Heart left ventricle (tissue), 16 donors: Measurements from ENCODE around the gene P2RY8. TPM values are rescaled to one million over a fixed set of nuclear protein-coding genes. Genes with fewer than 3 reads are reported as not detected.

Experiments used
- ATAC-seq, 4 donors: fragments of 200-7000 bp; cut with Tn5 transposase; one replicate each; pipeline ENCODE4 v1.9.1; 2020 to 2022; ENCODE audit warnings: moderate library complexity in 4 of 4, mild to moderate bottlenecking in 3 of 4, moderate number of reproducible peaks in 1 of 4
- DNase-seq, 5 donors: peaks; one replicate each; pipeline ENCODE4 v3.0.0-alpha.2; 2020
- H3K27ac ChIP-seq, 12 donors: fragments of 200-600 bp; sonication (generic) in 4 of 12; one replicate each; pipeline versions ENCODE4 v1.5.0 to v1.8.0; 2016 to 2022; ENCODE audit warnings: mild to moderate bottlenecking in 2 of 12
- H3K27me3 ChIP-seq, 9 donors: fragments of 200-600 bp; sonication (generic) in 2 of 9; one replicate each; pipeline versions ENCODE4 v1.5.1 to v1.8.0; 2016 to 2022; ENCODE audit warnings: mild to moderate bottlenecking in 3 of 9
- H3K36me3 ChIP-seq, 9 donors: fragments of 200-600 bp; sonication (generic) in 2 of 9; one replicate each; pipeline versions ENCODE4 v1.5.0 to v1.8.0; 2018 to 2022; ENCODE audit warnings: mild to moderate bottlenecking in 2 of 9
- H3K4me1 ChIP-seq, 12 donors: fragments of 200-600 bp; sonication (generic) in 4 of 12; one replicate each; pipeline versions ENCODE4 v1.5.0 to v1.8.0; 2016 to 2022; ENCODE audit warnings: mild to moderate bottlenecking in 3 of 12
- H3K4me3 ChIP-seq, 12 donors: fragments of 200-600 bp; sonication (generic) in 4 of 12; one replicate each; pipeline versions ENCODE4 v1.5.0 to v1.8.0; 2017 to 2022; ENCODE audit warnings: mild to moderate bottlenecking in 9 of 12, moderate library complexity in 4 of 12
- H3K9me3 ChIP-seq, 12 donors: fragments of 200-600 bp; sonication (generic) in 4 of 12; one replicate each; pipeline versions ENCODE4 v1.5.0 to v1.8.0; 2016 to 2022; ENCODE audit warnings: mild to moderate bottlenecking in 1 of 12
- POLR2A ChIP-seq, 2 donors: fragments of 450-650 bp; IDR thresholded peaks; one replicate each; pipeline ENCODE4 v1.6.1; 2017; ENCODE audit warnings: antibody characterized with exemption in 2 of 2, mild to moderate bottlenecking in 2 of 2, moderate library complexity in 2 of 2
- WGBS, 4 donors: extraction: QIAGEN DNeasy Blood & Tissue Kit in 2 of 4; methylation state at CpG; one replicate each; pipeline versions ENCODE4 v1.1.5 to v1.1.7; 2013 to 2018; 5-methylcytosine and 5-hydroxymethylcytosine counted together
- intact Hi-C, 10 donors: fragments of 100-400 bp; cut with DNase I; formaldehyde crosslinking; loops; one replicate each; pipeline versions ENCODE4 v1.11.1 to v1.14.2; 2022
- polyA plus RNA-seq, 2 donors: library from polyadenylated mRNA; stranded (reverse); fragments of 200-250 nt; gene quantifications; one replicate each; pipeline ENCODE4 v1.2.3, GENCODE V29; 2013
- total RNA-seq, 9 donors: library from RNA; depleted of rRNA in 2 of 9; stranded (reverse); fragments of >200 nt in 2 of 9; fragmentation: NEBNext Ultra II Directional in 3 of 9; extraction: Animal tissue kit (Norgen Biotek cat#: 25700) in 3 of 9; gene quantifications; one replicate each; pipeline versions ENCODE4 v1.1.0 to v1.2.4, GENCODE V29; 2016 to 2023
- TF ChIP-seq, protein P1 (sequence below), 12 donors: fragments of 200-600 bp; sonication (generic) in 4 of 12; IDR thresholded peaks; one replicate each; pipeline versions ENCODE4 v1.5.0 to v1.8.0; 2018 to 2022; ENCODE audit warnings: antibody characterized with exemption in 12 of 12, mild to moderate bottlenecking in 5 of 12
- donor health status: ischemic (EF 13 %, LVEDD 7.1; RV severe dilation, severe dysfunction).
- donor health status: healthy with polysubstance abuse.
- donor health status: DM: no; HTN: yes; CAD: no.
- donor health status: DM: no; HTN: no; CAD: no.
- donor health status: ischemic (EF 25% LVEDD 6.9; RV normal size, moderate dysfunction).
- donor health status: ischemic (EF 25% LVEDD 5.7; RV mildly dilated, moderate dysfunction).
- donor health status: healthy.
- donor health status: DM: yes; HTN: yes; CAD: no.
- donor health status: ischemic (EF 35%, LVEDD 5.7; RV mildly dilated, moderate dysfunction).
- donor health status: nonischemic (EF 11% LVEDD 7.7; RV severe dilation, severe dysfunction).
- donor health status: DM: yes; HTN: yes; CAD: no.
- donor health status: PGD.
- donor health status: ischemic (EF 29% LVEDD 5.4; RV normal size, mild dysfunction).
- donor health status: nonischemic (EF 23%, LVEDD 6.1; RV moderate dilation, normal function).

P2RY8 gene
- total and polyA plus RNA-seq, 11 donors = 0.62 to 10.5 (median 2.3) TPM

DNA sequence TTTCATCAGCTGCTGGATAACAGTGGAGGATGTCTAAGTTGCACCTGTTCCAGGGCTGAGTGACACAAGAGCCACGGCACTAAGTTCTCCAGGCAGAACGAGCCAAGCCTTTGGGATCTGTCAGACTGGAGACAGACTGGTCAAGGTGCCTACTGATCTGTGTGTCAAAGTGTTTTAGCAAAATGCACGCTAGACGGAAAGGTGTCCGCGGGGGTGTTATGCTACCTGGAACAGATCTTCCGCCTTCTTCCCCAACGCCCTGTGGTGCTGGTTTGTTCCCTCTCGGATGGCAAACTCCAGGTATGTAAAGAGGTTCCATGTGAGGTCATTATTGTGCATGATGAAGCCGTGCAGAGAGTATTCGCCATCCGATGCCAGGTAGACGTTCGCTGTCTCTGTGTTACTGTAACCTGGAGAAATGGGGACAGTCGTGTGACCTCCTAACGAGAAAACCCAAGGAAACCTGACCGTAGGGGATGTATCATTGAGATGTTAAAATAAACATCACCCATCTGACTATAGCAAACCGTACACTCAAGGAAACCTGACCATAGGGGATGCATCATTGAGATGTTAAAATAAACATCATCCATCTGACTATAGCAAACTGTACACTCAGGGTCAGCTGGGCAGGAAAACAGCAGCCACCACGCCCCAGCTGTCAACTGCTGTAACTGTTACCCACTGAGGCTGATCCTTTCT is 115.4 kb downstream of the P2RY8 start:
- H3K4me3 ChIP-seq = no peak overlapping the region
- no peak for DNase-seq
- TF ChIP-seq, protein P1, sequence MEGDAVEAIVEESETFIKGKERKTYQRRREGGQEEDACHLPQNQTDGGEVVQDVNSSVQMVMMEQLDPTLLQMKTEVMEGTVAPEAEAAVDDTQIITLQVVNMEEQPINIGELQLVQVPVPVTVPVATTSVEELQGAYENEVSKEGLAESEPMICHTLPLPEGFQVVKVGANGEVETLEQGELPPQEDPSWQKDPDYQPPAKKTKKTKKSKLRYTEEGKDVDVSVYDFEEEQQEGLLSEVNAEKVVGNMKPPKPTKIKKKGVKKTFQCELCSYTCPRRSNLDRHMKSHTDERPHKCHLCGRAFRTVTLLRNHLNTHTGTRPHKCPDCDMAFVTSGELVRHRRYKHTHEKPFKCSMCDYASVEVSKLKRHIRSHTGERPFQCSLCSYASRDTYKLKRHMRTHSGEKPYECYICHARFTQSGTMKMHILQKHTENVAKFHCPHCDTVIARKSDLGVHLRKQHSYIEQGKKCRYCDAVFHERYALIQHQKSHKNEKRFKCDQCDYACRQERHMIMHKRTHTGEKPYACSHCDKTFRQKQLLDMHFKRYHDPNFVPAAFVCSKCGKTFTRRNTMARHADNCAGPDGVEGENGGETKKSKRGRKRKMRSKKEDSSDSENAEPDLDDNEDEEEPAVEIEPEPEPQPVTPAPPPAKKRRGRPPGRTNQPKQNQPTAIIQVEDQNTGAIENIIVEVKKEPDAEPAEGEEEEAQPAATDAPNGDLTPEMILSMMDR (IDR thresholded peaks at IDR 0.05) = no peak
- TF ChIP-seq POLR2A (IDR thresholded peaks at IDR 0.05) = no peak

DNA sequence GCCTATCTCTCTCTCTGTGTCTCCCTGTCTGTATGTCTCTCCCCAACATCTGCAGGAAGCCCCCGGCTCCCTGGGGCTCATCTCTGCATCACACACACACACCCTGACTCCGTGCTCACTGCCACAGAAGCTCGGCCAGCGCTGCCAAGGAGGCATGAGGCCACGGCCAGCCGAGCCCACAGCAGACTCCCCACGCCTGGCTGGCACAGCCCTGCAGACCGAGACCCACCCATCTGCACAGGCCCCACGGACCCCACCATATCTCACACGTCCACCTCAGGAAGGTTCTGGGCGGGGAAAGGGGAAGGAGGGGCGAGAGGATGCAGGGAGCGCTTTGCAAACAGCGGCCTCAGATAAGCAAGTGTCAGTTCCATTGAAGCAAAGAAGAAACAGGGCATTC is 116.6 kb downstream of the P2RY8 start:
- ATAC-seq = peak in 3 of 4 donors; percentile 3 to 23 (median 6)

More for the DNA sequence above, 115.4 kb downstream of the P2RY8 start:
- H3K36me3 ChIP-seq = peaks cover 2 to 60% (median 44%) of the 10 kb centered on the region in 9 donors
- peaks cover 0 to 29% (median 17%) of the 10 kb centered on the region in 12 donors for H3K9me3 ChIP-seq
- ATAC-seq = no peak
- H3K27me3 ChIP-seq = no peaks in the 10 kb centered on the region
- intact Hi-C loops = no loop called here
- H3K4me1 ChIP-seq = no peaks in the 10 kb centered on the region
- no peak overlapping the region for H3K27ac ChIP-seq
- WGBS, 4 donors = 93 to 98% (median 96%) methylated on average over 17 to 19 of the region's 19 CpGs

DNA sequence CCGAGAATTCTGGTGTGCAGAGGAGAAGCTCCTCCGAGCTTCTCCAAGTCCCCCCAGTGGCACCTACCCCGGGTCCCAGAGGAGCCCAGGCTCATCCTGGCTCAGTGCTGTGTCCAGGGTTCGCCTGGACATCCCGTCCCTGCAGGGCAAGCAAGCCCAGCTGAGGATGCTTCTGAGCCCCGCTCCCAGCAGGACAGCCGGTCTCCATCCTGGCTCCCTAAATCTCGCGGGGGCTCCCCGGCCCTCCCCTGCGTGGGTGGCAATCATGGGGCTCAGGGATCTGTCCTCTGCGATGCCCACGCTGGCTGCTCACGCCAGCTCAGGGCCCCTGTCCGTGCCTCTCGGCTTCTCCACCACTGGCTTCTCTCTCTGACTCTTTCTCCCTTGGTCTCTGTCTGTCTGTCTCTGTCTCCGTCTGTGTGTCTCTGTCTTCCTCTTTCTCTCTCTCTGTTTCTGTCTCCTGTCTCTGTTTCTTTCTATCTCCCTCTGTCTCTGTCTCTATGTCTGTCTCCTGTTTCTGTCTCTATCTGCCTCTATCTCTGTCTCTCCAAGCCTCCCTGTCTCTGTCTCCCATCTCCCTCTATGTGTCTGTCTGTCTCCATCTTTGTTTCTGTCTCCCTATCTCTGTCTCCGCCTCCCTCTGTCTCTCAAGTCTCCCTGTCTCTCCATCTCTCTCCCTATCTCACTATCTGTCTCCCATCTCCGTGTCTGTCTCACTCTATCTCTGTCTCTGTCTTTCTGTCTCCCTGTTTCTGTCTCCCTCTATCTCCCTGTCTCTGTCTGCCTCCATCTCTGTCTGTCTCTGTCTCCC is 117.2 kb downstream of the P2RY8 start:
- H3K36me3 ChIP-seq = peaks cover 2 to 51% (median 33%) of the 10 kb centered on the region in 9 donors
- DNase-seq = peak in 1 of 5 donors; percentile 15

More for the DNA sequence above, 116.6 kb downstream of the P2RY8 start:
- no peak overlapping the region for H3K27ac ChIP-seq
- DNase-seq = no peak
- no peak for TF ChIP-seq POLR2A (IDR thresholded peaks at IDR 0.05)
- TF ChIP-seq, protein P1 (IDR thresholded peaks at IDR 0.05) = no peak
- no peak overlapping the region for H3K4me3 ChIP-seq
- 56 to 70% (median 59%) methylated on average over 13 to 14 of the region's 14 CpGs for WGBS, 4 donors
- intact Hi-C loops = no loop called here
- H3K9me3 ChIP-seq = peaks cover 0 to 29% (median 17%) of the 10 kb centered on the region in 12 donors
- no peaks in the 10 kb centered on the region for H3K27me3 ChIP-seq
- H3K4me1 ChIP-seq = no peaks in the 10 kb centered on the region
- peaks cover 2 to 54% (median 37%) of the 10 kb centered on the region in 9 donors for H3K36me3 ChIP-seq

More for the DNA sequence above, 117.2 kb downstream of the P2RY8 start:
- H3K9me3 ChIP-seq = peaks cover 0 to 29% (median 17%) of the 10 kb centered on the region in 12 donors
- peak in 1 of 4 donors; percentile 7 for ATAC-seq
- intact Hi-C loops = no loop called here
- 85 to 90% (median 88%) methylated on average over 14 to 19 of the region's 19 CpGs for WGBS, 4 donors
- H3K4me3 ChIP-seq = no peak overlapping the region
- TF ChIP-seq, protein P1 (IDR thresholded peaks at IDR 0.05) = no peak
- no peak for TF ChIP-seq POLR2A (IDR thresholded peaks at IDR 0.05)
- no peaks in the 10 kb centered on the region for H3K4me1 ChIP-seq
- no peaks in the 10 kb centered on the region for H3K27me3 ChIP-seq
- no peak overlapping the region for H3K27ac ChIP-seq
